HCT116 (cell line): Measurements from ENCODE around the gene FLNB. TPM values are rescaled to one million over a fixed set of nuclear protein-coding genes. Genes with fewer than 3 reads are reported as not detected.

Source experiments
- ATAC-seq: fragments of 200-7000 bp; cut with Tn5 transposase; 2 replicates; pipeline ENCODE4 v1.9.1; 2020; ENCODE audit warnings: mild to moderate bottlenecking, moderate library complexity
- BruUV-seq: library from RNA; stranded (reverse); fragments of 400-500 nt; replicated peaks from 2 replicates; lab custom pipeline; 2021; lab: Mats Ljungman, UMichigan
- CTCF ChIA-PET: fragments of 300-600 bp; sonication (Branson Sonifier 250); formaldehyde crosslinking; loops from one replicate; lab custom pipeline; 2021; ENCODE audit warnings: antibody characterized with exemption; lab: Charles Lee
- POLR2A ChIA-PET: fragments of 300-600, 350-600 bp; sonication (Branson Sonifier 250); formaldehyde crosslinking; loops from one replicate; lab custom pipeline; 2021; ENCODE audit warnings: antibody characterized with exemption; lab: Charles Lee
- RAD21 ChIA-PET, 2 experiments: fragments of 300-600 bp; sonication (Branson Sonifier 250); formaldehyde crosslinking; loops; one replicate each; lab custom pipeline; 2023; ENCODE audit warnings: low total read pairs in 2 of 2; ENCODE audit not compliant: uncharacterized antibody in 2 of 2, unreplicated experiment in 2 of 2, low non-redundant PET in 1 of 2; lab: Charles Lee
- DNase-seq: peaks from one replicate; pipeline ENCODE4 v3.0.0-alpha.2; 2010; ENCODE audit warnings: low read depth, low spot score
- H2AFZ ChIP-seq: fragments of 200-600 bp; shearing (Covaris generic), sonication (generic); 2 replicates; pipeline ENCODE4 v1.6.1; 2017; ENCODE audit warnings: low read depth, mixed run types, mixed read lengths, antibody characterized with exemption, low read length; ENCODE audit not compliant: poor library complexity, severe bottlenecking
- H3K27ac ChIP-seq: 2 replicates; pipeline ENCODE4 v1.5.1; 2012; ENCODE audit warnings: low read depth, low read length
- H3K27me3 ChIP-seq: fragments of 200-600 bp; sonication (generic); 2 replicates; pipeline ENCODE4 v1.6.1; 2016; ENCODE audit warnings: mixed run types, low read length, mixed read lengths; ENCODE audit not compliant: insufficient read depth
- H3K36me3 ChIP-seq, 2 experiments: fragments of 200-500 bp in 1 of 2; fragments of 200-600 bp in 1 of 2; sonication (Bioruptor generic) in 1 of 2; sonication (generic) in 1 of 2; 2 replicates each; pipeline versions ENCODE4 v1.5.1 to v1.6.1; 2014 to 2016; ENCODE audit warnings: low read length in 2 of 2, inconsistent platforms in 1 of 2, mixed read lengths in 1 of 2, mixed run types in 1 of 2; ENCODE audit not compliant: insufficient read depth in 2 of 2, control insufficient read depth in 1 of 2
- H3K4me1 ChIP-seq, 2 experiments: fragments of 200-600 bp in 1 of 2; sonication (generic) in 1 of 2; 2 replicates each; pipeline versions ENCODE4 v1.5.1 to v1.6.1; 2012 to 2017; ENCODE audit warnings: low read length in 2 of 2, inconsistent platforms in 1 of 2, mild to moderate bottlenecking in 1 of 2, mixed read lengths in 1 of 2, mixed run types in 1 of 2, moderate library complexity in 1 of 2; ENCODE audit not compliant: insufficient read depth in 2 of 2, control insufficient read depth in 1 of 2
- H3K4me2 ChIP-seq: fragments of 200-600 bp; sonication (generic); 2 replicates; pipeline ENCODE4 v1.6.1; 2017; ENCODE audit warnings: mixed run types, low read length, mixed read lengths
- H3K4me3 ChIP-seq, 2 experiments: fragments of 200-600 bp in 1 of 2; sonication (generic) in 1 of 2; replicated peaks in 1 of 2; 2 replicates each; pipeline ENCODE4 v1.5.1; 2011 to 2016; ENCODE audit warnings: low read length in 2 of 2, control low read depth in 1 of 2, low read depth in 1 of 2, mild to moderate bottlenecking in 1 of 2, mixed read lengths in 1 of 2, mixed run types in 1 of 2
- H3K79me2 ChIP-seq: fragments of 200-600 bp; sonication (generic); 2 replicates; pipeline ENCODE4 v1.6.1; 2017; ENCODE audit warnings: mild to moderate bottlenecking, mixed run types, low read length, moderate library complexity, mixed read lengths; ENCODE audit not compliant: insufficient read depth
- H3K9ac ChIP-seq: fragments of 200-600 bp; sonication (generic); 2 replicates; pipeline ENCODE4 v1.6.1; 2016; ENCODE audit warnings: low read length, mixed read lengths
- H3K9me2 ChIP-seq: fragments of 200-600 bp; sonication (generic), shearing (Covaris generic); 2 replicates; pipeline ENCODE4 v1.6.1; 2017; ENCODE audit warnings: mixed run types, mild to moderate bottlenecking, moderate library complexity; ENCODE audit not compliant: insufficient read depth
- H3K9me3 ChIP-seq, 2 experiments: fragments of 200-500 bp in 1 of 2; fragments of 200-600 bp in 1 of 2; sonication (Bioruptor generic) in 1 of 2; sonication (generic) in 1 of 2; 2 replicates each; pipeline ENCODE4 v1.6.1; 2014 to 2017; ENCODE audit warnings: low read length in 2 of 2, mixed read lengths in 2 of 2, inconsistent platforms in 1 of 2, low read depth in 1 of 2, mild to moderate bottlenecking in 1 of 2, mixed run types in 1 of 2, moderate library complexity in 1 of 2; ENCODE audit not compliant: control insufficient read depth in 1 of 2, insufficient read depth in 1 of 2
- H4K20me1 ChIP-seq: fragments of 200-600 bp; sonication (generic), shearing (Covaris generic); 2 replicates; pipeline ENCODE4 v1.6.1; 2017; ENCODE audit warnings: mixed run types, mild to moderate bottlenecking, moderate library complexity; ENCODE audit not compliant: insufficient read depth
- CBX3 ChIP-seq: IDR thresholded peaks from 2 replicates; pipeline ENCODE4 v1.6.1; 2012; ENCODE audit warnings: low read depth
- CEBPB ChIP-seq: IDR thresholded peaks from 2 replicates; pipeline ENCODE4 v1.6.1; 2012; ENCODE audit warnings: low read depth
- CTCF ChIP-seq, 3 experiments: fragments of 200-600 bp in 1 of 3; sonication (generic) in 1 of 3; IDR thresholded peaks in 2 of 3; conservative IDR thresholded peaks in 1 of 3; 2 replicates each; pipeline ENCODE4 v1.5.1; 2012 to 2017; ENCODE audit warnings: low read depth in 2 of 3, low read length in 2 of 3, antibody characterized with exemption in 1 of 3, borderline replicate concordance in 1 of 3, control low read depth in 1 of 3, mild to moderate bottlenecking in 1 of 3, mixed read lengths in 1 of 3, mixed run types in 1 of 3, moderate library complexity in 1 of 3; ENCODE audit not compliant: insufficient read depth in 1 of 3
- MAX ChIP-seq: IDR thresholded peaks from 2 replicates; pipeline ENCODE4 v1.6.1; 2012
- POLR2AphosphoS5 ChIP-seq: IDR thresholded peaks from 2 replicates; pipeline ENCODE4 v1.6.1; 2011; ENCODE audit warnings: mild to moderate bottlenecking, low read depth, low read length, moderate library complexity
- SIN3A ChIP-seq: IDR thresholded peaks from 2 replicates; pipeline ENCODE4 v1.6.1; 2012; ENCODE audit warnings: low read depth
- ZBTB33 ChIP-seq: IDR thresholded peaks from 2 replicates; pipeline ENCODE4 v1.6.1; 2011; ENCODE audit warnings: mild to moderate bottlenecking, low read length, moderate library complexity; ENCODE audit not compliant: insufficient replicate concordance; ENCODE audit errors: extremely low read depth
- intact Hi-C: fragments of 100-400 bp; cut with micrococcal nuclease; formaldehyde crosslinking; loops from 2 replicates; pipeline ENCODE4 v1.10.0; 2022
- total RNA-seq: library from RNA; stranded (reverse); gene quantifications from one replicate; pipeline ENCODE4 v1.2.1, GENCODE V29; 2021; ENCODE audit not compliant: unreplicated experiment

Gene FLNB
- total RNA-seq, 1 experiment from 2014 or later = 116 TPM

GRCh38 chr3:58098531-58098930 lies 90.3 kb downstream of the FLNB start:
- no peaks in the 10 kb centered on the region for H3K9me2 ChIP-seq
- no peak overlapping the region for H3K4me2 ChIP-seq
- ATAC-seq (no peak), DNase-seq (no peak)
- POLR2A ChIA-PET = no interaction called here
- H4K20me1 ChIP-seq = no peaks in the 10 kb centered on the region
- CTCF ChIA-PET = no interaction called here
- no peaks in the 10 kb centered on the region for H3K27me3 ChIP-seq
- no peak overlapping the region for H3K27ac ChIP-seq
- no peak overlapping the region for H3K4me3 ChIP-seq
- peaks cover 0 to 6% of the 10 kb centered on the region in 2 experiments; a peak in 2 of 4 replicates for H3K4me1 ChIP-seq
- TF ChIP-seq POLR2AphosphoS5 = no peak
- no peak for TF ChIP-seq ZBTB33
- no peak overlapping the region for H2AFZ ChIP-seq
- H3K9ac ChIP-seq = no peak overlapping the region
- H3K9me3 ChIP-seq = no peaks in the 10 kb centered on the region
- intact Hi-C loops = no loop called here
- no TSS peak for BruUV-seq
- H3K79me2 ChIP-seq = peaks cover 4% of the 10 kb centered on the region; the same call in 1 of the 2 replicates
- RAD21 ChIA-PET = no interaction called here
- peaks cover 12 to 27% of the 10 kb centered on the region in 2 experiments; a peak in 3 of 4 replicates for H3K36me3 ChIP-seq

- H2AFZ ChIP-seq = no peak overlapping the region
- no peaks in the 10 kb centered on the region for H3K9me3 ChIP-seq
- ChIA-PET RAD21 (no interaction called here), CTCF (no interaction called here), POLR2A (no interaction called here)
- no peak overlapping the region for H3K4me3 ChIP-seq
- H3K27me3 ChIP-seq = no peaks in the 10 kb centered on the region
- no peak overlapping the region for H3K4me2 ChIP-seq
- H3K79me2 ChIP-seq = no peaks in the 10 kb centered on the region
- H3K36me3 ChIP-seq = peaks cover 12 to 32% of the 10 kb centered on the region in 2 experiments; a peak in 3 of 4 replicates
- no peak for DNase-seq
- H3K9me2 ChIP-seq = no peaks in the 10 kb centered on the region
- no peak for TF ChIP-seq SIN3A
- no peak for TF ChIP-seq CTCF (IDR thresholded peaks at IDR 0.05 in 2 of 3, conservative IDR thresholded peaks at IDR 0.05 in 1 of 3; ENCODE audit: borderline replicate concordance in 1 of 3, insufficient read depth in 1 of 3, low read depth in 2 of 3, low read length in 2 of 3)
- no peak for TF ChIP-seq POLR2AphosphoS5
- TF ChIP-seq MAX = no peak
- TF ChIP-seq CBX3 = no peak
- no peak for TF ChIP-seq CEBPB
- TF ChIP-seq, all 23 proteins: peak for 0
- ATAC-seq = no peak
- Histone ChIP-seq H3K27ac (no peak overlapping the region), H3K4me1 (no peaks in the 10 kb centered on the region), H3K9ac (no peak overlapping the region), H4K20me1 (no peaks in the 10 kb centered on the region)
- intact Hi-C loops = no loop called here
- BruUV-seq = no TSS peak
Observed at GRCh38 chr3:58099865-58100264, 91.6 kb downstream of the FLNB start.
